OCI-LY3 (cell line): ENCODE data around the gene PBOV1.
"Not testable (repeated sequence)": the region's sequence is repeated elsewhere in the genome, so short reads cannot be mapped to it uniquely, and the experiment has no call there.

Experiments used
- H2AFZ ChIP-seq: fragments of 200-600, 300-600 bp; shearing (Covaris generic); 2 replicates; pipeline ENCODE4 v1.6.0; 2014; ENCODE audit warnings: antibody characterized with exemption, low read depth, low read length
- H3K27ac ChIP-seq: fragments of 200-600, 300-600 bp; sonication (generic); 2 replicates; pipeline ENCODE4 v1.5.1; 2014; ENCODE audit warnings: mild to moderate bottlenecking, low read length, moderate library complexity, mixed read lengths
- H3K27me3 ChIP-seq: fragments of 200-600, 300-600 bp; sonication (generic); 2 replicates; pipeline ENCODE4 v1.6.1; 2014; ENCODE audit warnings: low read depth, low read length, mixed read lengths
- H3K36me3 ChIP-seq: fragments of 200-600, 300-600 bp; sonication (generic); replicated peaks from 2 replicates; pipeline ENCODE3; 2014; ENCODE audit warnings: low read depth, low read length, mixed read lengths
- H3K4me1 ChIP-seq: fragments of 300-600, 200-600 bp; sonication (generic); 2 replicates; pipeline ENCODE4 v1.6.1; 2014; ENCODE audit warnings: low read length, mixed read lengths
- H3K4me2 ChIP-seq: fragments of 200-600, 300-600 bp; sonication (generic); 2 replicates; pipeline ENCODE4 v1.6.1; 2014; ENCODE audit warnings: low read length, mixed read lengths
- H3K4me3 ChIP-seq: fragments of 300-600, 200-600 bp; sonication (generic); 2 replicates; pipeline ENCODE4 v1.5.1; 2014; ENCODE audit warnings: antibody characterized with exemption, mild to moderate bottlenecking, low read length, moderate library complexity
- H3K79me2 ChIP-seq: fragments of 300-600, 200-600 bp; shearing (Covaris generic); 2 replicates; pipeline ENCODE4 v1.6.1; 2014; ENCODE audit warnings: mild to moderate bottlenecking, low read length, mixed read lengths
- H3K9ac ChIP-seq: fragments of 300-600, 200-600 bp; shearing (Covaris generic); 2 replicates; pipeline ENCODE4 v1.6.0; 2014; ENCODE audit warnings: mild to moderate bottlenecking, low read length, moderate library complexity
- H3K9me3 ChIP-seq: fragments of 200-600, 300-600 bp; shearing (Covaris generic); 2 replicates; pipeline ENCODE4 v1.6.1; 2014; ENCODE audit warnings: low read length, mixed read lengths; ENCODE audit not compliant: insufficient read depth
- H4K20me1 ChIP-seq: fragments of 200-600, 300-600 bp; sonication (generic); 2 replicates; pipeline ENCODE4 v1.6.1; 2016; ENCODE audit warnings: low read length, mixed read lengths; ENCODE audit not compliant: insufficient read depth
- EZH2phosphoT487 ChIP-seq: fragments of 200-600 bp; shearing (Covaris generic); IDR thresholded peaks from 2 replicates; pipeline ENCODE4 v1.6.1; 2018; ENCODE audit warnings: antibody characterized with exemption, mixed run types, low read depth
- TF ChIP-seq, protein P1 (sequence below): fragments of 200-600, 300-600 bp; sonication (generic); IDR thresholded peaks from 2 replicates; pipeline ENCODE4 v1.5.1; 2014; ENCODE audit warnings: antibody characterized with exemption, low read length, low read depth

Gene PBOV1

DNA sequence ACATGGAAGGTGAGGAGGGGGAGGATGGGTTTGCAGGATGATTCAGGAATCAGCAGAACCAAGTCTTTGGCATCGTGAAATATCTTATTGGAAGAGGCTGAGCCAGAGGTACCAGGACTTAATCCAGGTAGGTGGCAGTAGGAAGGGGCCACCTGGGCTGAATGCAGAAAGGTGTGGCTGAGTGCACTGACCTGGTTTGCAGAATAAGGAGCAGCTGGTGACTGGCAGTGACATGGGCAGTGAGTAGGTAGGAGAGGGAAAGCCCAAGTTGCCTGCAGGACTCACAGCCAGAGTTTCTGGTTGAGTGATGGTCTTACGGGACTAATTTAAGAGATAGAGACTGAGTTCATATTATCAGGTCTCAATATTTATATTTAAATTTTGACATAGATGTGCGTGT is 1.1 kb upstream of the PBOV1 start:
- no peak overlapping the region for H3K4me2 ChIP-seq
- H3K79me2 ChIP-seq = no peaks in the 10 kb centered on the region
- H3K4me3 ChIP-seq = no peak overlapping the region
- H3K9ac ChIP-seq = no peak overlapping the region
- no peaks in the 10 kb centered on the region for H3K4me1 ChIP-seq
- H3K36me3 ChIP-seq = no peaks in the 10 kb centered on the region
- no peaks in the 10 kb centered on the region for H4K20me1 ChIP-seq
- no peak overlapping the region for H2AFZ ChIP-seq
- peaks cover 6% of the 10 kb centered on the region for H3K27me3 ChIP-seq
- TF ChIP-seq, protein P1, sequence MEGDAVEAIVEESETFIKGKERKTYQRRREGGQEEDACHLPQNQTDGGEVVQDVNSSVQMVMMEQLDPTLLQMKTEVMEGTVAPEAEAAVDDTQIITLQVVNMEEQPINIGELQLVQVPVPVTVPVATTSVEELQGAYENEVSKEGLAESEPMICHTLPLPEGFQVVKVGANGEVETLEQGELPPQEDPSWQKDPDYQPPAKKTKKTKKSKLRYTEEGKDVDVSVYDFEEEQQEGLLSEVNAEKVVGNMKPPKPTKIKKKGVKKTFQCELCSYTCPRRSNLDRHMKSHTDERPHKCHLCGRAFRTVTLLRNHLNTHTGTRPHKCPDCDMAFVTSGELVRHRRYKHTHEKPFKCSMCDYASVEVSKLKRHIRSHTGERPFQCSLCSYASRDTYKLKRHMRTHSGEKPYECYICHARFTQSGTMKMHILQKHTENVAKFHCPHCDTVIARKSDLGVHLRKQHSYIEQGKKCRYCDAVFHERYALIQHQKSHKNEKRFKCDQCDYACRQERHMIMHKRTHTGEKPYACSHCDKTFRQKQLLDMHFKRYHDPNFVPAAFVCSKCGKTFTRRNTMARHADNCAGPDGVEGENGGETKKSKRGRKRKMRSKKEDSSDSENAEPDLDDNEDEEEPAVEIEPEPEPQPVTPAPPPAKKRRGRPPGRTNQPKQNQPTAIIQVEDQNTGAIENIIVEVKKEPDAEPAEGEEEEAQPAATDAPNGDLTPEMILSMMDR = no peak
- TF ChIP-seq EZH2phosphoT487 = no peak
- no peaks in the 10 kb centered on the region for H3K9me3 ChIP-seq
- no peak overlapping the region for H3K27ac ChIP-seq

DNA sequence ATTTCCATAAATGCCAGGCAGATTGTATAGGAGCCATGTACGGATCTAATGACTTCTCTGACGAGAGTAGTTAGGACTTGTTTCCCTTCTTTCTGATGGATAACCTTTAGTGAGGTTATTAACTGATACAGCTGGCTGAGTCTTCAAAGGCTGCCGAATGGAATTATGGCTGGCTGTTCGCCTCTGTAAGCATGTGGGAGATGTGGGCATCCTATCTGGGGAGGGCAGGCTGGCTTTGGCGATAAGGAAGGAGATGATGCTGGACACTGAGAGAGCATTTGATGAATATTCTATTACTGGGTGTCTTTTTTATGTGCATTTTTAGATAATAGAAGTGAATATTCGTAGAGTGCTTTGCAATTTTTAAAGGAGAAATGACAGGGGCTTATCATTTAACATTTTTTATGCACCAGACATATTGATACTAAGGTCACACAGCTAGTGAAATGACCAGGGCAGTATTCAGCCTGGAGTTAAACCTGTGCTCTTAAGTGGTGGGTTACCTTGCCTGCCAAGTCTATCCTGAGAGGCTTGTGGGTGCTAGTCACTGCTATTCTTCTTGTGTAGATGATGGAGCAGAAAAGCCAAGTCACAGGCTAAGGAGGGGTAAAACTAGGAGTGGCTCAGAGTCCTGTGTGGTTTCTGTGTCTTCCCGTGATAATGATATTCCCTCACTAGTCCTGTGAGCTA is 3.1 kb downstream of the PBOV1 start:
- Histone ChIP-seq H4K20me1 (no peaks in the 10 kb centered on the region), H3K4me3 (no peak overlapping the region), H3K4me1 (no peaks in the 10 kb centered on the region), H3K36me3 (no peaks in the 10 kb centered on the region), H3K27ac (no peak overlapping the region), H3K27me3 (peaks cover 6% of the 10 kb centered on the region), H3K79me2 (no peaks in the 10 kb centered on the region), H3K9ac (no peak overlapping the region), H2AFZ (no peak overlapping the region), H3K9me3 (no peaks in the 10 kb centered on the region), H3K4me2 (no peak overlapping the region)
- TF ChIP-seq EZH2phosphoT487 = no peak
- TF ChIP-seq, protein P1 = no peak

DNA sequence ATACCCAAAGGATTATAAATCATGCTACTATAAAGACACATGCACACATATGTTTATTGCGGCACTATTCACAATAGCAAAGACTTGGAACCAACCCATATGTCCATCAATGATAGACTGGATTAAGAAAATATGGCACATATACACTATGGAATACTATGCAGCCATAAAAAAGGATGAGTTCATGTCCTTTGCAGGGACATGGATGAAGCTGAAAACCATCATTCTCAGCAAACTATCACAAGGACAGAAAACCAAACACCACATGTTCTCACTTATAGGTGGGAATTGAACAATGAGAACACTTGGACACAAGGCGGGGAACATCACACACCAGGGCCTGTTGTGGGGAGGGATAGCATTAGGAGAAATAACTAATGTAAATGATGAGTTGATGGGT is 5.8 kb downstream of the PBOV1 start:
- not testable (repeated sequence) for H4K20me1 ChIP-seq, H3K36me3 ChIP-seq, H3K9me3 ChIP-seq, H3K4me3 ChIP-seq, H3K27ac ChIP-seq, H3K4me2 ChIP-seq, H3K27me3 ChIP-seq, H3K9ac ChIP-seq, H3K79me2 ChIP-seq, H2AFZ ChIP-seq, H3K4me1 ChIP-seq

DNA sequence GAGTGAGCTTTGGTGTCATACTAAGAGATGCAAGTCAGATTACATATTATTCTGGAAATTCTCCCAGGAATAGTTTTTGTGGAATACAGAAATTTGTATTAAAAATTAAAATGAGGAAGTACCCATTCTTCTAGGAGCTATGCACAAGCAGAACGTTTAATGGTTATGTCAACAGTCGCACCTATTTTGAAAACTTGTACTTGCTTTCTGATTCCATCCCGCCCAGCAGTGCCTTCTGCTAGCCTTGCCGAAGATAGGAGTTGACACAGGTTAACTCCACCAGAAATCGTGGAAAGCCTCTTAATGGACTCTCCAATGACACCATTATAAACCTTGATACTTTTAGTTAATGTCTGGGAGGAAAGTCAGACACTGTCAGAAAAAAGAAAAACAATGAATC is 6.7 kb downstream of the PBOV1 start:
- no peak for TF ChIP-seq EZH2phosphoT487
- TF ChIP-seq, protein P1 = no peak
- Histone ChIP-seq H3K36me3 (no peaks in the 10 kb centered on the region), H3K27me3 (peaks cover 6% of the 10 kb centered on the region), H3K79me2 (no peaks in the 10 kb centered on the region), H2AFZ (no peak overlapping the region), H3K27ac (no peak overlapping the region), H3K4me2 (no peak overlapping the region), H3K9me3 (no peaks in the 10 kb centered on the region), H4K20me1 (no peaks in the 10 kb centered on the region), H3K4me3 (no peak overlapping the region), H3K9ac (no peak overlapping the region), H3K4me1 (no peaks in the 10 kb centered on the region)
